Measurements from ENCODE around the gene PTPN18.

GRCh38 chr2:130332271-130333073 is 23.4 kb upstream of the PTPN18 start:
- TF ChIP-seq CTCF (IDR thresholded peaks at IDR 0.05) (peak in 5 of 7 experiments; percentile 78 to 90 (median 85)), POLR2A (IDR thresholded peaks at IDR 0.05) (no peak), POLR2AphosphoS5 (IDR thresholded peaks at IDR 0.05) (peak in 1 of 3 donors; percentile 59), EP300 (IDR thresholded peaks at IDR 0.05) (no peak)

Measured in stomach (tissue), 4 donors.